Epithelial cell of esophagus (primary cell): ENCODE data around the gene SLC25A1.

Source experiments
- DNase-seq: peaks from one replicate; pipeline ENCODE4 v3.0.0; 2010; ENCODE audit warnings: low read depth
- H3K4me3 ChIP-seq: 2 replicates; pipeline ENCODE4 v1.5.1; 2011; ENCODE audit warnings: mild to moderate bottlenecking, low read length, control low read depth
- TF ChIP-seq, protein P1 (sequence below): IDR thresholded peaks from 2 replicates; pipeline ENCODE4 v1.5.1; 2011; ENCODE audit warnings: low read depth, mild to moderate bottlenecking, low read length, control low read depth, inconsistent platforms; ENCODE audit not compliant: insufficient read depth; ENCODE audit errors: missing control alignments

SLC25A1 gene

DNA sequence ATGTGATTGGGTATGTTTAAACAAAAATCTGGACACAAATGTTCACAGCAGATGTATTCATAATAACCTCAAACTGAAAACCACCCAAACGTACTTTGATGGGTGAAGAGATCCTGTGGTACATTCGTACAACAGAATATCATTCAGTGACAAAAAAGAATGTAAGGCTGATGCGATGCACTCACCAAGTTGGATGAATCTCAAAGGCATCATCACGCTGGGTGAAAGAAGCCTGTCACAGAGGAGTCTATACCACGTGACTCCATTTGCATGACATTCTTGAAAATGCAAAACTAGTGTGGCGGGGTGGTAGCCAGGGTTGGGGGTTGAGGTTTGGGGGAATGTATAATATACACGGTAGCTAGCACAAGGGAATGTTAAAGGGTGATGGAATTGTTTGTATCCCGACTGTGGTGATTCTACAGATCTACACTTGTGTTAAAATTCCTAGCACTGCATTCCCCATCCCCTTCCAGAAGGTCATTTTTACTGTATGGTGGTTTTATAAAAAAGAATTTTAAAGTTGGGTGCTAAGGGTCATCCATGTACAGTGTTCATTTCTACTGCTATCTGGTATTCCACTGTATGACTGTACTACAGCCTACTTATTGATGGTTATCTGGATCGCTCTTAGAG, 35.0 kb upstream of the SLC25A1 start:
- no peak for DNase-seq
- TF ChIP-seq, protein P1, sequence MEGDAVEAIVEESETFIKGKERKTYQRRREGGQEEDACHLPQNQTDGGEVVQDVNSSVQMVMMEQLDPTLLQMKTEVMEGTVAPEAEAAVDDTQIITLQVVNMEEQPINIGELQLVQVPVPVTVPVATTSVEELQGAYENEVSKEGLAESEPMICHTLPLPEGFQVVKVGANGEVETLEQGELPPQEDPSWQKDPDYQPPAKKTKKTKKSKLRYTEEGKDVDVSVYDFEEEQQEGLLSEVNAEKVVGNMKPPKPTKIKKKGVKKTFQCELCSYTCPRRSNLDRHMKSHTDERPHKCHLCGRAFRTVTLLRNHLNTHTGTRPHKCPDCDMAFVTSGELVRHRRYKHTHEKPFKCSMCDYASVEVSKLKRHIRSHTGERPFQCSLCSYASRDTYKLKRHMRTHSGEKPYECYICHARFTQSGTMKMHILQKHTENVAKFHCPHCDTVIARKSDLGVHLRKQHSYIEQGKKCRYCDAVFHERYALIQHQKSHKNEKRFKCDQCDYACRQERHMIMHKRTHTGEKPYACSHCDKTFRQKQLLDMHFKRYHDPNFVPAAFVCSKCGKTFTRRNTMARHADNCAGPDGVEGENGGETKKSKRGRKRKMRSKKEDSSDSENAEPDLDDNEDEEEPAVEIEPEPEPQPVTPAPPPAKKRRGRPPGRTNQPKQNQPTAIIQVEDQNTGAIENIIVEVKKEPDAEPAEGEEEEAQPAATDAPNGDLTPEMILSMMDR: no peak
- H3K4me3 ChIP-seq: no peak overlapping the region

DNA sequence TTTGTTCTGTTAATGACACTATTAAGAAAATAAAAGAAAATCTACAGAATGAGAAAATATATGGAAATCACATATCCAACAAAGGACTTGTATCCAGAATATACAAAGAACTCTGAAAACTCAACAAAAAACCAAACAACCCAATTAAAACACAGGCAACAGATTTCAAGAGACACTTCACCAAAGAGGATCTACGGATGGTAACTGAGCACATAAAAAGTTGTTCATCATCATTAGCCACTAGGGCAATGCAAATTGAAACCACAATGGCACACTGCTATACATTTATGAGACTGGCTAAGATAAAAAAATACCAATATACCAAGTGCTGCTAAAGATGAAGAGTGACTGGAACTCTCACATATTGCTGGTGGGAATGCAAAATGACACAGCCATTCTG, 34.5 kb upstream of the SLC25A1 start:
- DNase-seq: no peak
- TF ChIP-seq, protein P1: no peak
- no peak overlapping the region for H3K4me3 ChIP-seq

DNA sequence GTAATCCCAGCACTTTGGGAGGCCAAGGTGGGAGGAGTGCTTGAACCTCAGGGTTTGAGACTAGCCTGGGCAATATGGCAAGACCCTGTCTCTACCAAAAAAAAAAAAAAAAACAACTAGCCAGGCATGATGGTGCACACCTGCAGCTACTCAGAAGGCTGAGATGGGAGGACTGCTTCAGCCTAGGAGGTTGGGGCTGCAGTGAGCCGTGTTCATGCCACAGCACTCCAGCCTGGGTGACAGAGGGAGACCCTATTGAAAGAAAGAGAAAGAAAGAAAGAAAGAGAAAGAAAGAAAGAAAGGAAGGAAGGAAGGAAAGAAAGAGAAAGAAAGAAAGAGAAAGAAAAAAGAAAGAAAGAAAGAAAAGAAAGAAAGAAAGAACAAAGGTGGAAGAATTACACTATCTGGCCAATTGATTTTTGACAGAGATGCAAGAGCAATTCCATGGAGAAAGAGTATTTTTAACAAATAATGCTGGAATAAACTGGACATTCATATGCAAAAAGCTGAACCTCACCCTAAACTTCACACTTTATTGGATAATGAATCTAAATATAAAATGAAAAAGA, 33.9 kb upstream of the SLC25A1 start:
- TF ChIP-seq, protein P1: no peak
- DNase-seq: no peak
- H3K4me3 ChIP-seq: no peak overlapping the region

DNA sequence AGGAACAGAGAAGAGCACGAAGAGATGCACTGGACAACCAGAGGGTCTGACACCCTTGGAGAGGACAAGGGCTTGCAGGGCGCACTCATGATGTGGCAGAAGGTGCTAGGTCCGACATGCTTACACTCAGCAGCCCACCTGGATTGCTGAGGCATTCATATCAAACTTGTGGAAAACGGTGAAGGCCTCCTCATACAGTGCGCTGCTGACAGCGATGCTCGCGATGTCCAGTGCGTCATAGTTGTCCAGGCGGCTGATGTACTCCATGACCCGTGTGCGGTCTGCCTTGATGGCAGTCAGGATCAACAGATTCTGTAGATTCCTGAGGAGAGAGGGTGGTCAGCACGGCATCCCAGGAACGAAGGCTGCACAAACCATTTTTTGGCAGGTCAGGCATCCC, 31.7 kb upstream of the SLC25A1 start:
- no peak overlapping the region for H3K4me3 ChIP-seq
- no peak for DNase-seq
- TF ChIP-seq, protein P1: no peak

DNA sequence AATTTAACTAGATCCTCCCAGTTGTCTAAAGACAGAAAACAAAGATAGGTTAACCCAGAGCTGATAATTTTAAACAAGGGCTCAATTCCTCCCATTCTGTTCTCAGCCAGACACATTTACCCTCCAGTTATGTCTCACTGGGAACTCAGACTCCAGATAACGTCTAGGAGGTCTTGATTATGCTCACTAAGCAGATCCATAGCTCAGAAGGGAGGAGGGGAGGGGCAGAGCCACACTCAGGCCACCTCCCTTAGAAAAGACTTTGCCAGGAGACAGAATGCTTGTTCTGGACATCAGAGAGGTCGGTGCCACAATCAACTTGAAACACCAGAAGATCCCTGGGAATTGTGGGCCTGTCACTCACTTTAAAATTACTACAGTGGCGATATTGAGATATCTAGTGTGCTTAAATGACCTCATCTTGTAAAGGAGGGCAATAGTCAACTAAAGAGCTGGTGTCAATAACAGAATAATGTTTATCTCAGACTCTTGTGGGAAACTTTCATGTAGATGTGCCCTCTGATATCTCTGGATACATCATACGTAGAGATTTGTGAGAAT, 29.8 kb upstream of the SLC25A1 start:
- TF ChIP-seq, protein P1: no peak
- H3K4me3 ChIP-seq: no peak overlapping the region
- DNase-seq: no peak

DNA sequence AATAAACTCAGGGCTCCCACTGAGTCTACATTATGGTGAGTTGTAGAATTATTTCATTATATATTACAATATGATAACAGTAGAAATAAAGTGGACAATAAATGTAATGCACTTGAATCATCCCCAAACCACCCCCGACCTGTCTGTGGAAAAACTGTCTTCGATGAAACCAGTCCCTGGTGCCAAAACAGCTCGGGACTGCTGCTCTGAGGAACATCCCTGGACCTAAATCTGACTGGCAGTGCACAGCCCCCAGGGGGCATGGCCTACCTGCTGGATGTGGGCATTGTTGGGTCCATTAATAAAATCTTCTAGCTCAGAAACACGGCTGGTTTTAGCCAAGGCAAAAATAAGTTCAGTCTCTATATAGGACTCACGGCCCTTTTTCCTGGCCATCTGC, 29.3 kb upstream of the SLC25A1 start:
- TF ChIP-seq, protein P1: no peak
- H3K4me3 ChIP-seq: no peak overlapping the region
- no peak for DNase-seq

DNA sequence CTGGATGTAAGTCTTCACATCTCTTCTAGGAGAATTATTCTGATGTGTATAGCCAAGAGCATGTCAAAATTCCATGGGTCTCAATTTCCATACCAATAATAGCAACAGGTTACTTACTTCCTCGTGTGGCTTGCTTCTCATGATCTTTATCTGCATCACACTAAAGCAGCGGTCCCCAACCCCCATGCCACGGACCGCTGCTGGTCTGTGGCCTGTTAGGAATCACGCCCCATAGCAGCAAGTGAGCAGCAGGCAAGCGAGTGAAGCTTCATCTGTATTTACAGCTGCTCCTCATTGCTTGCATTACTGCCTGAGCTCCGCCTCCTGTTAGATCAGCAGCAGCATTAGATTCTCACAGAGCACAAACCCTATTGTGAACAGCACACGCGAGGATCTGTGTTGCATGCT, 28.9 kb upstream of the SLC25A1 start:
- TF ChIP-seq, protein P1: no peak
- DNase-seq: no peak
- no peak overlapping the region for H3K4me3 ChIP-seq
